ENCODE results near the gene SNTG2.

DNA sequence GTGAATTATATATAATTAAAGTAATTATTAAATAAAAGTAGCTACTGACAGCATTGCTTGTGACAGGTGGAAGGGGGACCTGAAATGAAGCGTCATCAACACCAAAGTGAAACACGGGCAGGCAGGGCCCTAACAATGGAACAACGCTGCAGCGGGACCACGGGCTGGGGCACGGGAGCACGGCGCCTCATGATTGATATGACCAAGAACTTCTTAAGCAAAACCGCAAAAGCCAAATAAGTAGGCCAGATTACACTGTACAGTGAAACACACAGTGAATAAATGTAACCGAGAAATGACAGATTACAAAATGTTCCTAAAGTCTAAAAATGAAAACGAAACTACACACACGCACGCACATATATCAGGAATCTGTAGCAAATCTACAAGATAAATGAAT lies 81.4 kb downstream of the SNTG2 start:
- TF ChIP-seq, protein P1, sequence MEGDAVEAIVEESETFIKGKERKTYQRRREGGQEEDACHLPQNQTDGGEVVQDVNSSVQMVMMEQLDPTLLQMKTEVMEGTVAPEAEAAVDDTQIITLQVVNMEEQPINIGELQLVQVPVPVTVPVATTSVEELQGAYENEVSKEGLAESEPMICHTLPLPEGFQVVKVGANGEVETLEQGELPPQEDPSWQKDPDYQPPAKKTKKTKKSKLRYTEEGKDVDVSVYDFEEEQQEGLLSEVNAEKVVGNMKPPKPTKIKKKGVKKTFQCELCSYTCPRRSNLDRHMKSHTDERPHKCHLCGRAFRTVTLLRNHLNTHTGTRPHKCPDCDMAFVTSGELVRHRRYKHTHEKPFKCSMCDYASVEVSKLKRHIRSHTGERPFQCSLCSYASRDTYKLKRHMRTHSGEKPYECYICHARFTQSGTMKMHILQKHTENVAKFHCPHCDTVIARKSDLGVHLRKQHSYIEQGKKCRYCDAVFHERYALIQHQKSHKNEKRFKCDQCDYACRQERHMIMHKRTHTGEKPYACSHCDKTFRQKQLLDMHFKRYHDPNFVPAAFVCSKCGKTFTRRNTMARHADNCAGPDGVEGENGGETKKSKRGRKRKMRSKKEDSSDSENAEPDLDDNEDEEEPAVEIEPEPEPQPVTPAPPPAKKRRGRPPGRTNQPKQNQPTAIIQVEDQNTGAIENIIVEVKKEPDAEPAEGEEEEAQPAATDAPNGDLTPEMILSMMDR (IDR thresholded peaks at IDR 0.05): no peak
- no peak for TF ChIP-seq POLR2A (IDR thresholded peaks at IDR 0.05)
